ENCODE results near the gene MYPN. TPM values are rescaled to one million over a fixed set of nuclear protein-coding genes. Genes with fewer than 3 reads are reported as not detected.

The MYPN gene, protein sequence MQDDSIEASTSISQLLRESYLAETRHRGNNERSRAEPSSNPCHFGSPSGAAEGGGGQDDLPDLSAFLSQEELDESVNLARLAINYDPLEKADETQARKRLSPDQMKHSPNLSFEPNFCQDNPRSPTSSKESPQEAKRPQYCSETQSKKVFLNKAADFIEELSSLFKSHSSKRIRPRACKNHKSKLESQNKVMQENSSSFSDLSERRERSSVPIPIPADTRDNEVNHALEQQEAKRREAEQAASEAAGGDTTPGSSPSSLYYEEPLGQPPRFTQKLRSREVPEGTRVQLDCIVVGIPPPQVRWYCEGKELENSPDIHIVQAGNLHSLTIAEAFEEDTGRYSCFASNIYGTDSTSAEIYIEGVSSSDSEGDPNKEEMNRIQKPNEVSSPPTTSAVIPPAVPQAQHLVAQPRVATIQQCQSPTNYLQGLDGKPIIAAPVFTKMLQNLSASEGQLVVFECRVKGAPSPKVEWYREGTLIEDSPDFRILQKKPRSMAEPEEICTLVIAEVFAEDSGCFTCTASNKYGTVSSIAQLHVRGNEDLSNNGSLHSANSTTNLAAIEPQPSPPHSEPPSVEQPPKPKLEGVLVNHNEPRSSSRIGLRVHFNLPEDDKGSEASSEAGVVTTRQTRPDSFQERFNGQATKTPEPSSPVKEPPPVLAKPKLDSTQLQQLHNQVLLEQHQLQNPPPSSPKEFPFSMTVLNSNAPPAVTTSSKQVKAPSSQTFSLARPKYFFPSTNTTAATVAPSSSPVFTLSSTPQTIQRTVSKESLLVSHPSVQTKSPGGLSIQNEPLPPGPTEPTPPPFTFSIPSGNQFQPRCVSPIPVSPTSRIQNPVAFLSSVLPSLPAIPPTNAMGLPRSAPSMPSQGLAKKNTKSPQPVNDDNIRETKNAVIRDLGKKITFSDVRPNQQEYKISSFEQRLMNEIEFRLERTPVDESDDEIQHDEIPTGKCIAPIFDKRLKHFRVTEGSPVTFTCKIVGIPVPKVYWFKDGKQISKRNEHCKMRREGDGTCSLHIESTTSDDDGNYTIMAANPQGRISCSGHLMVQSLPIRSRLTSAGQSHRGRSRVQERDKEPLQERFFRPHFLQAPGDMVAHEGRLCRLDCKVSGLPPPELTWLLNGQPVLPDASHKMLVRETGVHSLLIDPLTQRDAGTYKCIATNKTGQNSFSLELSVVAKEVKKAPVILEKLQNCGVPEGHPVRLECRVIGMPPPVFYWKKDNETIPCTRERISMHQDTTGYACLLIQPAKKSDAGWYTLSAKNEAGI (N-terminal part only)
- total RNA-seq: 7.0 TPM

DNA sequence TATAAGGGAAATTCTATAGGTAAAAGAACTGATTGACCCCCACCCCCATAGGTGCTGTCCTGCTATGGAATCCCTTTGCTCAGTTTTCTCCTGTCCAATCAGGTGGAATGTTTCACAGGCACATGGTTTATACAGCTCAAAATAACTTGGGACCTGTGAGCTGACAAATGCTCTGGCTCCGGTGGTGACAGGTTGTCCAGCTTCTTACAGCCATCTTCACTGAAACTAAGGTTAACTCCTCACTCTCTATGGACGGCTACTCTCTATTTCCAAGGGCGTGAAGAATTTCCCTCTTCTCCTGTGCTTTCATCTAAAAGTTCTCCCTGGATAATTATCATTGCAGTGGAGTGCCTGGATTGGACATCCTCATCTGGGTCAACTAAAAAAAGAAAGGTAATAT lies at the start of gene MYPN:
MYPN (plus strand) TSS at position 158 of the 400 bp plus-strand sequence. CDS start 11,951 bp downstream, outside the sequence.

DNA sequence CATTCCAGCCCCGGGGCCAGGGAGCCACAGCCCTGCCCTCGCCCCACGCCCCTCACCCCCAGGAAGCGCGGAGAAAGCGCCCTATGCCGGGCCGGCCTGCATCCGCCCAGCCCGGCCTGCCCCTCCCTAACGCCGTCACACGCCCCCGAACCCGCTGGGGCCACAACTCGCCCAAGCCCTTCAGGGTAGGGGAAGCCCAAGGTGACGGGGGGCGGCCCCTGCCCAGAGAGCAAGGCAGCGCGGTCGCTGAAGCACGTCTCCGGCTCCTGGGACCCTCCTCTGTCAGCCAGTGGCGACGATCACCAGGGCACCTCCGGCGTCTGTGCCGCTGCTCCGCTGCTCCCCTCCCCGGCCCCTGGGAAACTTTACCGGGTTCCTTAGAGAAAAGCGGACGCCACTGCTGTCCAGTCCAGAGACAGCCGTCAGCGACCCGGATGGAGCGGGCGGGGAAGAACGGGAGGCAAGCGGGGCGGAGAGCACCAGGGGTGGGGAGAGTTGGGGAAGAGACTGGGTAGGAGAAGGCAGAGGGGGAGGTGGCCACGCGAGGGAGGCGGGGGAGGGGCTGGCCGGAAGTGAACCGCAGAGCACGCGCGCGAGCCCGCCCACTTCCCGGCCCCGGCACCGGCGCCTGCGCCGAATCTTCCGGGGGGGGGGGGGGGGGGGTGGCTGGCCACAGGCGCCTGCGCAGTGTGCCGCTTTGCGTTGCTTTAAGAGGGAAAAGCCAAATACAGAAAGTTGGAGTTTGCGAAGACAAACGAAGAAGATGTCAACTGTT lies 34.3 kb upstream of the MYPN start, which contains the start of gene HERC4:
HERC4 (minus strand) TSS at position 509 of the 775 bp plus-strand sequence. CDS start 2,175 bp downstream, outside the sequence.

DNA sequence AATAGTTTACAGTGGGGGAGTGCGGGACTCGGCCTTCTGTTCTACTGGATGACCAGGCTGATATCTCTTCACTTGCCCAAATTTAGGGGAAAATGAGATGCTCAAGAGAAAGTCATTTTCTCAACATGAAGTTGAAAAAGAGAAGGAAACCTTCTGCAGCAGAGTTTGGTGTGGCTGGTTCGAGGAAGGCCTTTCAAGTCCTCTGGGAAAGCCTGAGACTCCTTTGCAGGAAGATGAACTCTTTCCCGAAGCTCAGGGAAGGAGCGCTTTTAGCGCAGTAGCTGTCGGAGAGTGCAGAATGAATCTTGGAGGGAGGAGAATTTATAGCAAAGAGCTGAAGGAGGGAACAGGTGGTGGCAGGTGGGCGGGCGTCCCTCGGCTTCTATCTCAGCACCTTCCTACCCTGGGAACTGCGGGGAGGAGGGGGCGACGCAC lies 122.5 kb downstream of the MYPN start, which contains the start of gene ATOH7:
ATOH7 (minus strand) TSS at position 297 of the 435 bp plus-strand sequence. CDS start 436 bp downstream, outside the sequence.

Other genes starting within 250 kb of the MYPN start
- 53.9 TPM for gene SIRT1, start 224.8 kb upstream of the MYPN start, total RNA-seq
- gene HERC4, start 34.2 kb upstream of the MYPN start, total RNA-seq: 117 TPM
- 11.4 TPM for gene ATOH7, start 122.6 kb downstream of the MYPN start, total RNA-seq
- 116 TPM for gene HNRNPH3, start 222.6 kb downstream of the MYPN start, total RNA-seq
- 11.3 TPM for gene PBLD, start 223.4 kb downstream of the MYPN start, total RNA-seq